ENCODE measurements around the gene FOXQ1.

The FOXQ1 gene

DNA sequence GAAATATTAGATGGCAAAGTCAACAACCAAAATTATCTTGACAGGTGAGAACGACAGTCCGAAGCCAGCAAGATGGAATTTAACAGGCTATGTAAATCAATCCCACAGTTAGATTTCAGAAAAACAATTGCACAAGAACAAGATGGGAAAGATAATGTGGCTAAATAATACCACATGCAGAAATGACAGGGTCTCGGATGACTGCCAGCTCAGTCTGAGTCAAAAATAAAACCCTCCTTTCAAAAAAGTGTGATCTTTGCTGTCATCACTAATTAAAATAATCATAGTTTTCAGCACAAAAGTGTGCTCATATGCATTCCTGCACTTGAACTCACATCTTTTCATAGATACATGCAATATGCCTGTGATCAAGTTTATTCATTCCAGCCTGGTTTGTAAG is 25.9 kb downstream of the FOXQ1 start:
- H3K4me1 ChIP-seq (ENCODE audit: low read length) = no peaks in the 10 kb centered on the region
- H3K4me2 ChIP-seq (ENCODE audit: low read length) = no peak overlapping the region
- no peaks in the 10 kb centered on the region for H3K36me3 ChIP-seq (replicated peaks; ENCODE audit: low read depth, low read length)
- H3K27me3 ChIP-seq (ENCODE audit: low read depth, low read length) = peaks cover 3% of the 10 kb centered on the region; the same call in 1 of the 2 replicates
- no peaks in the 10 kb centered on the region for H3K79me2 ChIP-seq (ENCODE audit: low read length)
- no peak overlapping the region for H3K27ac ChIP-seq (ENCODE audit: low read length)
- TF ChIP-seq CTCF (IDR thresholded peaks at IDR 0.05; ENCODE audit: low read depth, low read length) (no peak), EZH2phosphoT487 (IDR thresholded peaks at IDR 0.05; ENCODE audit: low read depth) (no peak)
- no peaks in the 10 kb centered on the region for H3K9me3 ChIP-seq (ENCODE audit: insufficient read depth, low read length)
- H2AFZ ChIP-seq (ENCODE audit: low read depth, low read length) = no peak overlapping the region
- H3K4me3 ChIP-seq (ENCODE audit: low read length) = no peak overlapping the region
- no peaks in the 10 kb centered on the region for H4K20me1 ChIP-seq (ENCODE audit: insufficient read depth, low read length)
- H3K9ac ChIP-seq (ENCODE audit: low read length) = no peak overlapping the region

DNA sequence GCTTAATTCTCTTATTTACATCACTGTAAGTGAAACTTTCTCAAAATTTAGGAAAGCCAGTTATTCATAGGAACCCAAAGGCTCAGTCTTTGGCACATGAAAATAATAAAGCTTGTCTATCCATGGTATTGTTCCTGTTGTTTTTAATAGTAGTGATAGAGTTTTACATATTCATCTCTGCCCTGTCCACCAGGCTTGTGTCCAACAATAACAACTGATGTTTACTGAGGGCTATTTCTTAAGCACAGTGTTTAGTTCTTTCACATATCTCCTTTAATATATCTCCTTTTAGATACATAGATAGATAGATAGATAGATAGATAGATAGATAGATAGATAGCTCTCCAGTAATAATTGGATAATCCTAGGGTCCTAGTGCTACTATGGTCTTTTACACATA is 34.2 kb downstream of the FOXQ1 start:
- no peaks in the 10 kb centered on the region for H4K20me1 ChIP-seq (ENCODE audit: insufficient read depth, low read length)
- no peaks in the 10 kb centered on the region for H3K36me3 ChIP-seq (replicated peaks; ENCODE audit: low read depth, low read length)
- no peak overlapping the region for H3K4me2 ChIP-seq (ENCODE audit: low read length)
- no peak overlapping the region for H2AFZ ChIP-seq (ENCODE audit: low read depth, low read length)
- H3K4me1 ChIP-seq (ENCODE audit: low read length) = no peaks in the 10 kb centered on the region
- peaks cover 2% of the 10 kb centered on the region; the same call in 1 of the 2 replicates for H3K27me3 ChIP-seq (ENCODE audit: low read depth, low read length)
- H3K27ac ChIP-seq (ENCODE audit: low read length) = no peak overlapping the region
- H3K4me3 ChIP-seq (ENCODE audit: low read length) = no peak overlapping the region
- no peak overlapping the region for H3K9ac ChIP-seq (ENCODE audit: low read length)
- H3K79me2 ChIP-seq (ENCODE audit: low read length) = no peaks in the 10 kb centered on the region
- H3K9me3 ChIP-seq (ENCODE audit: insufficient read depth, low read length) = no peaks in the 10 kb centered on the region
- TF ChIP-seq EZH2phosphoT487 (IDR thresholded peaks at IDR 0.05; ENCODE audit: low read depth) = no peak
- TF ChIP-seq CTCF (IDR thresholded peaks at IDR 0.05; ENCODE audit: low read depth, low read length) = no peak

DNA sequence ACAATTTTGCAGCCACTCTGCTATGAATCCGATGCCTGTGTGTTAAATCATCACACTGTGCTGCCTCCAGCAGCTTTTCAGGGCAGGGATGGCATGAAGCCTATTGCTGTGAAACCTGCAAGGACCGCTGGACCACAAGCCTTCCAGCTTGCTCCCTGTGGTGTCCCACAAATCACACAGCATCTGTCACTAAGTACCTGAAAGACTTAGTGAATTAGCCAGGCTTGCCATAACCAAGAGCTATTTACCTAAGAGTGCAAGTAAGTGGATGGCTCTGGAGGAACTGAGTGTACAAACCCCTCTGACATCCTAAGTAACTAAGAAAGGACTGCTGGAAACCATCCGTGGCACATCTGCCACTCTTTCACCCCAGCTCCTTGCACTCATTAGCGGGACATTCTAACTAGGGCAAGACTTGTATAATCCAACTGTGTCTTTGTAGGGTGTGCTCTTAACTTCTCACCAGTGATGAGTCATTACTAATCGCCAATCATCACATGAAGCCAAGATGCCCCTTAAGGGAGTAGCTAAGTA is 34.7 kb downstream of the FOXQ1 start:
- H4K20me1 ChIP-seq (ENCODE audit: insufficient read depth, low read length) = no peaks in the 10 kb centered on the region
- H3K4me3 ChIP-seq (ENCODE audit: low read length) = no peak overlapping the region
- no peak overlapping the region for H3K27ac ChIP-seq (ENCODE audit: low read length)
- H3K36me3 ChIP-seq (replicated peaks; ENCODE audit: low read depth, low read length) = no peaks in the 10 kb centered on the region
- TF ChIP-seq CTCF (IDR thresholded peaks at IDR 0.05; ENCODE audit: low read depth, low read length) = no peak
- H3K9me3 ChIP-seq (ENCODE audit: insufficient read depth, low read length) = no peaks in the 10 kb centered on the region
- no peaks in the 10 kb centered on the region for H3K4me1 ChIP-seq (ENCODE audit: low read length)
- H3K27me3 ChIP-seq (ENCODE audit: low read depth, low read length) = peaks cover 2% of the 10 kb centered on the region; the same call in 1 of the 2 replicates
- H2AFZ ChIP-seq (ENCODE audit: low read depth, low read length) = no peak overlapping the region
- no peak overlapping the region for H3K9ac ChIP-seq (ENCODE audit: low read length)
- no peaks in the 10 kb centered on the region for H3K79me2 ChIP-seq (ENCODE audit: low read length)
- H3K4me2 ChIP-seq (ENCODE audit: low read length) = no peak overlapping the region

DNA sequence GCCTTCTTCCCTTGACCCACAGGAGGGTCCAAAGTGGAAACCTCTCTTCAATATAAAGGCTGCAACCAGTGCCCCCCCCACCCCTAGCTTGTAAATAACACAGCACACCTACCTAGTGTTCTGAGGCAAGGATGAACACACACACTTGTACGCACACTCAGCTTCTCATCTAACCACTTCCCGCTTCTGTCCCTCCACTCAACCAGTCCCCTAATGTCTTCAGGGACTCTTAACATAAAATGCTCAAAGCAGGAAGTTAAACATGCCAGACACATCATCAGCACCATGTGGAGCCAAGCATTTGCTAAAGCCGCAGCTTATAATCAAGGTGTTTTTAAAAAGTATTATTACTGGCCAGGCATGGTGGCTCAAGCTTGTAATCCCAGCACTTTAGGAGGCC is 35.3 kb downstream of the FOXQ1 start:
- Histone ChIP-seq H3K4me2 (ENCODE audit: low read length) (no peak overlapping the region), H3K9me3 (ENCODE audit: insufficient read depth, low read length) (no peaks in the 10 kb centered on the region), H3K36me3 (replicated peaks; ENCODE audit: low read depth, low read length) (no peaks in the 10 kb centered on the region), H3K27me3 (ENCODE audit: low read depth, low read length) (peaks cover 2% of the 10 kb centered on the region; the same call in 1 of the 2 replicates), H3K4me1 (ENCODE audit: low read length) (no peaks in the 10 kb centered on the region), H3K79me2 (ENCODE audit: low read length) (no peaks in the 10 kb centered on the region), H3K27ac (ENCODE audit: low read length) (no peak overlapping the region), H3K4me3 (ENCODE audit: low read length) (no peak overlapping the region), H2AFZ (ENCODE audit: low read depth, low read length) (no peak overlapping the region), H3K9ac (ENCODE audit: low read length) (no peak overlapping the region), H4K20me1 (ENCODE audit: insufficient read depth, low read length) (no peaks in the 10 kb centered on the region)
- TF ChIP-seq CTCF (IDR thresholded peaks at IDR 0.05; ENCODE audit: low read depth, low read length) (no peak), EZH2phosphoT487 (IDR thresholded peaks at IDR 0.05; ENCODE audit: low read depth) (no peak)
